ENCODE data around the gene LDLRAD4.

Gene LDLRAD4

GRCh38 chr18:13226533-13227144 is 8.1 kb downstream of the LDLRAD4 start:
- H3K27ac Mint-ChIP-seq = no peak overlapping the region
- TF ChIP-seq, protein P1, sequence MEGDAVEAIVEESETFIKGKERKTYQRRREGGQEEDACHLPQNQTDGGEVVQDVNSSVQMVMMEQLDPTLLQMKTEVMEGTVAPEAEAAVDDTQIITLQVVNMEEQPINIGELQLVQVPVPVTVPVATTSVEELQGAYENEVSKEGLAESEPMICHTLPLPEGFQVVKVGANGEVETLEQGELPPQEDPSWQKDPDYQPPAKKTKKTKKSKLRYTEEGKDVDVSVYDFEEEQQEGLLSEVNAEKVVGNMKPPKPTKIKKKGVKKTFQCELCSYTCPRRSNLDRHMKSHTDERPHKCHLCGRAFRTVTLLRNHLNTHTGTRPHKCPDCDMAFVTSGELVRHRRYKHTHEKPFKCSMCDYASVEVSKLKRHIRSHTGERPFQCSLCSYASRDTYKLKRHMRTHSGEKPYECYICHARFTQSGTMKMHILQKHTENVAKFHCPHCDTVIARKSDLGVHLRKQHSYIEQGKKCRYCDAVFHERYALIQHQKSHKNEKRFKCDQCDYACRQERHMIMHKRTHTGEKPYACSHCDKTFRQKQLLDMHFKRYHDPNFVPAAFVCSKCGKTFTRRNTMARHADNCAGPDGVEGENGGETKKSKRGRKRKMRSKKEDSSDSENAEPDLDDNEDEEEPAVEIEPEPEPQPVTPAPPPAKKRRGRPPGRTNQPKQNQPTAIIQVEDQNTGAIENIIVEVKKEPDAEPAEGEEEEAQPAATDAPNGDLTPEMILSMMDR (IDR thresholded peaks at IDR 0.05; ENCODE audit: unreplicated experiment in 3 of 3) = no peak

GRCh38 chr18:13227910-13228309 is 9.3 kb downstream of the LDLRAD4 start:
- H3K4me1 Mint-ChIP-seq = peaks cover 19% of the 10 kb centered on the region
- TF ChIP-seq, protein P1 (IDR thresholded peaks at IDR 0.05; ENCODE audit: unreplicated experiment in 3 of 3) = no peak
- H3K9me3 Mint-ChIP-seq = no peaks in the 10 kb centered on the region
- H3K27me3 Mint-ChIP-seq (ENCODE audit: low read depth) = peaks cover 8% of the 10 kb centered on the region
- H3K4me3 Mint-ChIP-seq = no peak overlapping the region
- no peak overlapping the region for H3K27ac Mint-ChIP-seq
- H3K36me3 Mint-ChIP-seq (ENCODE audit: low read depth) = no peaks in the 10 kb centered on the region

More at GRCh38 chr18:13226533-13227144, 8.1 kb downstream of the LDLRAD4 start:
- no peaks in the 10 kb centered on the region for H3K9me3 Mint-ChIP-seq
- no peaks in the 10 kb centered on the region for H3K36me3 Mint-ChIP-seq (ENCODE audit: low read depth)
- peaks cover 26% of the 10 kb centered on the region for H3K4me1 Mint-ChIP-seq
- peaks cover 4% of the 10 kb centered on the region for H3K27me3 Mint-ChIP-seq (ENCODE audit: low read depth)
- no peak overlapping the region for H3K4me3 Mint-ChIP-seq

GRCh38 chr18:13229001-13229671 is 10.6 kb downstream of the LDLRAD4 start:
- peaks cover 6% of the 10 kb centered on the region for H3K4me1 Mint-ChIP-seq
- H3K27ac Mint-ChIP-seq = no peak overlapping the region
- H3K4me3 Mint-ChIP-seq = no peak overlapping the region
- no peaks in the 10 kb centered on the region for H3K9me3 Mint-ChIP-seq
- H3K27me3 Mint-ChIP-seq (ENCODE audit: low read depth) = peaks cover 8% of the 10 kb centered on the region
- H3K36me3 Mint-ChIP-seq (ENCODE audit: low read depth) = no peaks in the 10 kb centered on the region
- TF ChIP-seq, protein P1 (IDR thresholded peaks at IDR 0.05; ENCODE audit: unreplicated experiment in 3 of 3) = no peak

- Mint-ChIP-seq H3K4me3 (no peak overlapping the region), H3K36me3 (ENCODE audit: low read depth) (no peaks in the 10 kb centered on the region), H3K27ac (no peak overlapping the region), H3K9me3 (no peaks in the 10 kb centered on the region), H3K27me3 (ENCODE audit: low read depth) (peaks cover 8% of the 10 kb centered on the region), H3K4me1 (peaks cover 15% of the 10 kb centered on the region)
- TF ChIP-seq, protein P1 (IDR thresholded peaks at IDR 0.05; ENCODE audit: unreplicated experiment in 3 of 3) = no peak
Observed at GRCh38 chr18:13231151-13231550, 12.6 kb downstream of the LDLRAD4 start.

- TF ChIP-seq, protein P1 (IDR thresholded peaks at IDR 0.05; ENCODE audit: unreplicated experiment in 3 of 3) = no peak
- H3K36me3 Mint-ChIP-seq (ENCODE audit: low read depth) = no peaks in the 10 kb centered on the region
- H3K27ac Mint-ChIP-seq = peak overlapping the region in 1 of 3 experiments; percentile 4
- no peaks in the 10 kb centered on the region for H3K9me3 Mint-ChIP-seq
- H3K4me3 Mint-ChIP-seq = no peak overlapping the region
- peaks cover 23% of the 10 kb centered on the region for H3K4me1 Mint-ChIP-seq
- peaks cover 12% of the 10 kb centered on the region for H3K27me3 Mint-ChIP-seq (ENCODE audit: low read depth)
Observed at GRCh38 chr18:13232086-13232917, 13.7 kb downstream of the LDLRAD4 start.

Measured in nephron (organoid).